CD4-positive, alpha-beta T cell treated with Interleukin-12 subunit alpha and Interleukin-12 subunit beta, for 1 hour (primary cell): ENCODE results near the gene PACS1.

Experiments used
- DNase-seq: peaks from one replicate; pipeline ENCODE4 v3.0.0-alpha.2; 2020

The PACS1 gene

DNA sequence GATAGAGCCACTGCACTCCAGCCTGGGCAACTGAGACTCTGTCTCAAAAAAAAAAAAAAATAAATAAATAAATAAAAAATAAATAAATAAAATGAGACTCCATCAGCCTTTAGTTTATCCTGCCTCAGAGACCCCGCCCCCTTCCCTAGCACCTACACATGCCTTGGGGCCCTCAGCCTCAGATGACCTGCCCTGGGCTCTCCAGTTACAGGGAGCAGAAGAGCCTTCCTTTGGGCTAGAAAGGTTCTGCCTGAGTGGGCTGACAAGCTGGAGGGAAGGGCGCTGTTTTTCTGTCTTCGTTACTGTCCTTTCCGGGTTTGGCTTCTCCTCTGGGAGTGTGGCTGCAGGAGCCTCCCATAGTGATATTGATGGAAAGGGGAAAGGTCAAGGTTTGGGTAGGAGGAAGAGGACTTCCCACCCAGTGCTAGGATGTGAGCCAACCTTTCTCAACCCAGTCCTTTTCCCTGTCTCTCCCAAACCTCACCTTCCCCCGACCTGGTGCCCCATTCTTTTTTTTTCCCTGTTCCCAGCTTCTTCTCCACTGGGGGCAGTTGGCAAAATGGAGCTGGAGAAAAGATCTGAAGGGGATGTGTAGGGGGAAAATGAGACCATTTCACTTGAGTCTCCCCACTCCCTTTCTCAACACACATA lies 19.4 kb upstream of the PACS1 start:
- no peak for DNase-seq

DNA sequence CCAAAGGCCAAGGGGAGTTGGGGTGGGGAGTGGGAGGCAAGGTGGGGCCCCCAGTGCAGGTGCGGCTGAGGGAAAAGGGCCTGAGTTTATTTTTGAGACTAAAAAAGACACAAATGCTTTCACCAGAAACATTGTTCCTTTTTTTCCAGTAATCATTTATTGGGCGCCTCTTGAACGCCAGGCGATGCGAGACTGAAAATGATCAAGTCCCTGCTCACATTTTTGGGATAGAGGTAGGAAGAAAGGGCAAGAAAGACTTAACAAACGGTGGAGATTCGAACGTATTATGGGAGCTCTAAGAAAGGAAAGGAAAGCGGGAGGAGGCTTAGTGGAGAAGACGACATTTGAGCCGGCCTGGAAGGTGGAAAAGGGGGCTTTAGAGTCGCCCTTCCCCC lies 18.7 kb upstream of the PACS1 start:
- no peak for DNase-seq

DNA sequence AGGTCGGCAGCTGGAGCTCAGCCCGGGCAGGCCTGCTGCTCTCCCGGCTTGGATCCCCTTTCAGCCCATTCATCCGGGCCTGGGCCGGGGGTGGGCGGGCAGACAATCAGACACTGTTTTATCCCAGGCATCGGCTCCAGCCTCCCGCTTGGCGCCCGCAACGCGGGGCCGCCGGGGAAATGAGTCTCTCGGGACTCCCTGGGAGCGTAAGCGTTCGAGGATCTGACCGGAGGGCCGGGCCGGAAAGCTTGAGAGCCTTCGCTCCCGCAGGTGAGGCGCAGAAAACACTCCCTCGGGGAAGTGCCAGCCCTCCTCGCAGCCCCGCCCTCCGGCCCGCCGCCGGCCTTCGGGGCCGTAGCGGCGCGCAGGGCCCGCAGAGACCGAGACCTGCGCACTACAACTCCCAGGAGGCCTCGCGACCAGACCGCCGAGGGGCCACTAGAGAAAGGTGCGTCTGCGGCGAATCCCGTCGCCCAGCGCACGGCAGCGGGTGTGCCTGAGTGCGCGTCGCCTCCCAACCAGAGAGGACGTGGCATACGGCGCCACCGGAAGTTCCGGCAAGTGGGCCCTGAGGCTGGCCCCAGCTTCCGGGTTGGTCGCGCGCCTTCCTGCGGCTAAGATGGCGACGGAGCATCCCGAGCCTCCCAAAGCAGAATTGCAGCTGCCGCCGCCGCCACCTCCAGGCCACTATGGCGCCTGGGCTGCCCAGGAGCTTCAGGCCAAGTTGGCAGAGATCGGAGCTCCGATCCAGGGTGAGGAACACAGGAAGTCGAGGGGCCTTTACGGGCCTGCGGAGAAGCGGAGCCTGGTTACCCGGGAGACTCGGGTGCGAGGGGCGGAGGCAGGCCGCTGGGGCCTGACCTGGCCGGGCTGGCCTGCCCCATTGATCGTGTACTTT lies 18.1 kb upstream of the PACS1 start, which contains the start of gene SF3B2:
SF3B2 (plus strand) TSS at position 599 of the 898 bp plus-strand sequence; CDS start at position 620, 21 bp downstream.
- peak; percentile 97 for DNase-seq

DNA sequence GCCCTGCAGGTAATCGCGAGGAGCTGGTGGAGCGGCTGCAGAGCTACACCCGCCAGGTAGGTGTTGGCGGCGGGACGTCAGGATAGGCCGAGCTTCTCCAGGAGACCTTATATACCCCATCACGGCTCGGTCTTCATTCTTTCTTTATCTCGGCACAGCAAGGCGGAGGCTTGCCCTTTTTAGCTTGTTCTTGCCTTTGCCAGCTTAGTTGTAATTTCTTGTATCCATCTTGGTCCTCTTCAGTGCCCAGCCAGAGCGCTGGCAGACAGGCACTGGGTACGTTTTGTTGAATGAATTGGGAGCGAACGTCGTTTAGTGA lies 17.4 kb upstream of the PACS1 start:
- DNase-seq, result no peak

DNA sequence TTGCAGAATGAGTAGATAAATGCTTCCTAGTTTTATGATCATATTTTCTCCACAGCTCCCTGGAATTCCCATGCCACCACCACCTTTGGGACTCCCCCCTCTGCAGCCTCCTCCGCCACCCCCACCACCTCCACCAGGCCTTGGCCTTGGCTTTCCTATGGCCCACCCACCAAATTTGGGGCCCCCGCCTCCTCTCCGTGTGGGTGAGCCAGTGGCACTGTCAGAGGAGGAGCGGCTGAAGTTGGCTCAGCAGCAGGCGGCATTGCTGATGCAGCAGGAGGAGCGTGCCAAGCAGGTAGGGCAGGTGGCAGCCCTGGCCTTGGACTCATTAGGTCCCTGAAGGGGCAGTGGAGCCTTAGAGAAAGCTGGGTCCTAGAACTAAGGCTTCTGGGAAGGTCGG lies 15.1 kb upstream of the PACS1 start:
- no peak for DNase-seq

DNA sequence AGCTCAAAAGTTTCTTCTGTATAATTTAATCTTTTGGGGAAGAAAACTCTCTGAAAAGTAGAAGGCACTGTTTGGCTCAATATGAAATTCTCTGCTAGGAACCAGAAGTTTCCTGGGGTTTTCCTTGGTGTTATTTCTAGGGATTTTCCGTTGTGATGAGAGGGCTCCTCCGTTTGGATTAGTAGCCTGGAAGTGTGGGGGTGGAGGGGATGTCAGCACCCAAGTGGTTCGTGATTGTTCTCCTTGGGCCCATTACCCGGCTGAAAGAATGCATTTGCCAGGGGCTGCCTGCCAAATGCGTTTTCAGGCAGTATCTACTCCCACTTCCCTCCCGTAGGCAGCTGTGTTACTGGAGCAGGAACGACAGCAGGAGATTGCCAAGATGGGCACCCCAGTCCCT lies 13.6 kb upstream of the PACS1 start:
- no peak for DNase-seq

DNA sequence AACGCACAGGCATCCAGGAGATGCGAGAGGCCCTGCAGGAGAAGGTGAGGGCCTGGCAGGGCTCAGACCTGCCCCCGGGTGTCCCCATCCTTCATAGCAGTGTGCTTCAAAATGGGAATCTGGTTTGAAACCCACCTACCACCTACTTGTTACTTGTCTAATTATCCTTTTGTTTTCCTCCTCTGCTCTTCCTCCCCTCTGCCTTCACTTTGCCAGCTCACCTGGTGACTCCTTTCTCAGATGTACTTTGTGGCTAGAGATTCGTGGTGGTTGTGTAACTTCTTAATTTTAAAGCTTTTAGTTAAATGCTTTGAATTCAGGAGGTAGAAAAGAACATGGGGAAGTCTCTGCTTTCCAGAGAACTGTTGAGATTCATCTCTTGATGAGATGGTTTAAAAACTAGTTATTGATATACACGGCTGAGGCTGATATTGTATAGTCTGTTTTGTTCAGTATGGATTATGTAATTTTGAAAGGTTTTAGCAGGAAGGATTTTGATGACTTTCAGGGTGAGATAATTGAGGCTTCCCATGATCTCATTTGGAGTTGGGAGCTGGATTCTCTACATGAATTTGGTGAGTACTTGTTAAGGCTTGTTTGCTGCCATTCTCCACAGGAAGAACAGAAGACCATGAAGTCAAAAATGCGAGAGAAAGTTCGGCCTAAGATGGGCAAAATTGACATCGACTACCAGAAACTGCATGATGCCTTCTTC lies 9.9 kb upstream of the PACS1 start:
- DNase-seq, result no peak

DNA sequence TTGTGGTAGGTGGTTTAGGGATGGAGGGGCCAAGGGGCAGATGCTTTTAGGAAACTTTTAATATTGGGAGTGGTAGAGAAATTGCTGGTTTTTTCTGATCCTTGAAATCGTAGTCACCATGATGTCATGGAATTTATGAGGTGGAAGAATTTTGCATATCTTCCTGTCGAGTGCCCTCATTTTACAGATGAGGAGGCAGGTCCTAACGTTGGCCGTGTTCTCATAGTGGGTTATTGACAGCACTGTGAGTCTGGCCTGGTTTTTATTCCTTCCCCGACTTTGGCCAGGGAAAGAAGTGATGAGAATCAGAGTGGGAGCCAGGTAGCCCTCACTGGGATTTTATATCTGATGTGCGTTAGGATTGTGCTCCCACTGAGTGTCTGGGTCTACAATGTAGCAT lies 8.8 kb upstream of the PACS1 start:
- no peak for DNase-seq

DNA sequence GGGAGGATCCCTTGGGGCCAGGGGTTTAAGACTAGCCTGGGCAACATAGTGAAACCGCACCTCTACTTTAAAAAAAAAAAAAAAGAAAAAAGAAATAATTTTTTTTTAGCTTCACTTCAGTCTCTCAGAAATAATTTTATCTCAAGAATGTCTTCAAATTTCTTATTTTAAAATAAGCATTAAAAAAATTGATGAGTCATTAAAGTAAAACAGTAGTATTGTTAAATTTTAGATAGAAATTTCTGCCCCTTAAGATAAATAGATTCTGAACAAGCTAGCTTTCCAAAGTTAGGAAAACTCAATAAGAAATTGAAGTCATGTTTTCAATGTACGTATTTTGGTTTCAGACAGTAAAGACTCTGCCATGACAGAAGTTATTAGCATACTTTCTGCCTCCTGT lies 7.7 kb upstream of the PACS1 start:
- DNase-seq, result no peak

DNA sequence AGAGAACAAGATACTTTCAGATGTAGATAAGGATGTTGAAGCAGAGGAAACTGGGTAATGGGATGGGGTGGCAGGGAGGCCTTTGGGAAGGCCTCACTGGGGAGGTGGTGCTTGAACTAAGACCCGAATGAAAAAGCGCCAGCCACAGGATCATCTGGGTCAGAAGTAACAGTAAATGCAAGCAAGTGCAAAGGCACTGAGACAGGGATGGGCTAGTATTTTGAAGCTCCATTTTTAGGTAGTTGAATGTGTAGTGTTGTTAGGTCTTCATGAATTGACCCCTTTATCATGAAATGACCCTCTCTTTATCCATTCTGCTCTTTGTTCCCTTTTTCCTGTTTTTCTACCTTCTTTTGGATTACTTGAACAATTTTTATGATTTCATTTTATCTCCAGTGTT lies 6.2 kb upstream of the PACS1 start:
- no peak for DNase-seq

DNA sequence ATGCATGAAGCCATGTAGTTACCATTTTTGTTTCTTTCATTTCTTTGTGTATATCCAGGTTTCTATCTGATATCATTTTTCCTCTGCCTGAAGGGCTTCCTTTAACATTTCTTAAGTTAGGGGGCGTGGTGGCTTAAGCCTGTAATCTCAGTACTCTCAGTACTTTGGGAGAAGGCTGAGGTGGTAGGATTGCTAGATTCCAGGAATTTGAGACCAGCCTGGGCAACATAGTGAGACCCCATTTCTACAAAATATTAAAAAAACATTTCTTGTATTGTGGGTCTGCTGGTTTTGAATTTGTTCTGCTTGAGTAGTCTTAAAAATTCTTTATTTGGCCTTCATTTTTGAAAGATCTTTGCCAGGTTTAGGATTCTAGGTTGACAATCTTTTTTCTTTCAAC lies 5.5 kb upstream of the PACS1 start:
- no peak for DNase-seq

DNA sequence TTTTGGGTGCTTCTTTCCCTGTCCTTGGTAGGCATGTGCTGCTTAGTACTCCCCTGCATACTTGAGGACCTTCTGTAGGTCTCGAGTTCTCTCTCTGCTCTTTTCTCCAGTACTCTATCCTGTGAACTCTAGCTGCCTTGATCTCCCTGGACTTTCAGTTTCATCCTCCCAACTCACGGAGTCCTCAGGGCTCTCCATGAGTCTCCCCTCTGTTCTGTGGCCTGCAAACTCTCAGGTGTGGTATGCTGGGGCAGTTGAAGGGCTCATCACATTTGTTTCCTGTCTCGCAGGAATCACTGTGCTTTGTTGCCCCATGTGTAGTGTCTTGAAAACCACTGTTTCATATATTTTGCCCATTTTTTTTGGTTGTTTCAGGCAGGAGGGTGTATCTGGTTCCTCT lies 3.3 kb upstream of the PACS1 start:
- no peak for DNase-seq

DNA sequence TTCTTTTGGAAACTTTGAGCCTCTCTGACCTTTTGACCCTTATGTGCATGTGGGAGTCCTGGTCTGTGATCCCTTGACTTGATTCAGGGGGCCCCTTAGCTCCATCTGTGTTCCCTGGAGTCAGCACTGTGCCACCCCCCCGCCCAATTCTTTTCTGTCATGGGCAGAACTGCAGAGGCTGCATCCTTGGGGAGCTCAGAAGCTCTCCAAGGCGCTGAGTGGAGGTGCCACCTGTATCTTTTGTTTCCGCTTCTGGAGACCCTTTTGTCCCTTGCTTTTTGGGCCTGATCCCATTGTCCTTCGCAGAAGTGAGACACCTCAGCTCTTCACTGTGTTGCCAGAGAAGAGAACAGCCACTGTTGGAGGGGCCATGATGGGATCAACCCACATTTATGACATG lies 2.4 kb upstream of the PACS1 start:
- DNase-seq, result no peak

DNA sequence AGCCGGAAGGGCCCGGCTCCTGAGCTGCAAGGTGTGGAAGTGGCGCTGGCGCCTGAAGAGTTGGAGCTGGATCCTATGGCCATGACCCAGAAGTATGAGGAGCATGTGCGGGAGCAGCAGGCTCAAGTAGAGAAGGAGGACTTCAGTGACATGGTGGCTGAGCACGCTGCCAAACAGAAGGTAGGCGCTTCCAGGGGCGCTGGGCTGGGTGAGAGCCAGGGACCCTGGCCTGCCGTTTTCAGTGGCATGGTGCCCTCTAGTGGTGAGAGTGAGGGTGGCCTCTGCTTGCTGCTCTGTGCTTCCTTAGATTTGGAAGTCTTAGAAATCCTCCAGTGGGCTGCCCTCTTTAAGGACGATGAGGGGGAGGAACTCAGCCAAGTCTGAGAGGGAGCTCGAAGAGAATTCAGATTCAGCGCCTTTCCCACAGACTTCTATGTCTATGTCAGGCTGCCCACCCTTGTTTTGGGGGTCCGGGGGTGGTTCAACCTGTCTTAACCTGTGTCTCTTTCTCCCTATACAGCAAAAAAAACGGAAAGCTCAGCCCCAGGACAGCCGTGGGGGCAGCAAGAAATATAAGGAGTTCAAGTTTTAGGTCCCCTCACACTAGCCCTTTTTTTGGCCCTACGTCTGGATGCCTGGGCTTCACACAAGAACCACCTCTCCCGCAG lies 1.8 kb upstream of the PACS1 start:
- peak; percentile 81 for DNase-seq

DNA sequence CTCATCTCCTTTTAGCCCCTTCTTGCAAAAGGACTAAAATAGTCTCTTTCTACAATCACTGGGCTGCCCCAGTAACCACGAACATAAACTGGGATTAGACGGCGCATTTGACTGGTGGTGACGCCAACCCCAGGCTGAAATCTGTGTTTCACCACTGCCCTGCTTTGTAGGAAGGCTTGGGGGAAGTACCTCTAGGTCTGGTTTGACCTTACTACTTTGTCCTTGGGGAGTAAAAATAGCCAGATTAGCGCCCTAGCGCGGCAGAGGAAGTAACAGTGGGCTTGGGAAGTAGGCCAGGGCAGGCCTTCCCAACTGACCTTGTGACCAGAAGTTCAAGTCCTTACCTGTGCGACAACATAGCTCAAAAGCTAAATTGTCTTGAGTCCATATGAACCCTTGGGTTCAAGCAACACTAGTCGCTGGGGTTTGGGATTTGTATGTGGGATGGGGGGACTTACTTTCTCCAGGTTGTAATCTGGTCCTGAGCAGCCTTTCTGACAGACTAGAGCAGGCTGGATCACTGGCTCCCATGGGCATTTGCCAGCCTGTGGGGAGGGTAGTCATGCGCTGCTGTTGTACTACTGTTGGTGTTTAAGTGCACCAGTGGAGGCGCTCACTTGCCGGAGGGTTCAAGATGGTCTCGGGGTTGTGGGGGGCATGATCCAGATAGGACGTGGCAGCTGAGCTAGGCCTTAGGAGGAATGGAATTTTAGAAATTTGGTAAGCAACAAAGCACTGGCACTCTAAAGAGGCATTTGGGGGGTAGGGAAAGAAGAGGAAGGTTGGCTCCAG lies 953 bp upstream of the PACS1 start:
- peak; percentile 42 for DNase-seq

DNA sequence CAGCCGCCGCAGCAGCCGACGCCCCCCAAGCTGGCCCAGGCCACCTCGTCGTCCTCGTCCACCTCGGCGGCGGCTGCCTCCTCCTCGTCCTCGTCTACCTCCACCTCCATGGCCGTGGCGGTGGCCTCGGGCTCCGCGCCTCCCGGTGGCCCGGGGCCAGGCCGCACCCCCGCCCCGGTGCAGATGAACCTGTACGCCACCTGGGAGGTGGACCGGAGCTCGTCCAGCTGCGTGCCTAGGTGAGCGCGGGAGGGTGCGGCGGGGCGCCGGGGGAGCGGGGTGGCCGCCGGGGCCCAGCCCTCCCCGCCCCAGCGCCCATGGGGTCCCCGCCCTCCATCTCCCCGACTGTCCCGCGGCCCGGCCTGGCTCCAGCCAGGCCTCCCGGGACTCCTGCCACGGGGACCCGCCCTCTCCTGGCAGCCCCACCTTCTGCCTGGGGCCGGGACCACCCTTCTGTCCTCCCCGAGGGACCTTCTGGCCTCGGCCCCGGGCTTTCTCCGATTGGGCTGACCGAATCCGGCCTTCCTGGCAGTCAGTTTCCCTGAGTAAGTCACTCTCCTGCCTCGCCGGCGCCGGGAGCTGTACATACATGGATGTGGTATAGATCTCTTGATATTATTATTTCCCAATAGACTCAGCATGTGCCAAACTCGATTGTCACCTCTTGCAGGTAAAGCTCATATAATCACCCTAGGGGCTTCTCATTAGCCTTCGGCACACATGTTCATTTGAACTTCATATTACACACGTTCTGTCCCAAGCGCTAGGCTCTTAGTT lies 720 bp downstream of the PACS1 start:
- no peak for DNase-seq

DNA sequence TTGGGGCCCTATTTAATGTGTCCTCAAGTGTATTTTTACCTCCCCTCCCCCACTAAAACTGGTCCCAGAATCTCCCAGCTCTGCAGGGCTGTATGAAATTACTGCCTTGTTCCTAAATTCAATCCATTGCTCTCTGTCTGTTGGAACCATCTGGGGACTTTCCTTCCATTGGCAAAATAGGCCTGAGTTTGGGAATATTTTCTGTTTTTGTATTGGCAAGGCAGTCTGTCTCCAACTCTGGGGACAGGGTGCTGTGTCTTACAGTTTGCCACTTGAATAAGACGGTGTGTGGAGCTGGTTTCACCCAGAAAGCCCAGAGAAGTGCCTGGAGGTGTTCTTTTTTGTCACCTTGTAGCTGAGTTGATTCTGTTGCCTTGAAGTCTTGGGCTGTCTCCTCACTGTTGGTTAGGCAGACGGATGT lies 1.3 kb downstream of the PACS1 start:
- peak; percentile 33 for DNase-seq

DNA sequence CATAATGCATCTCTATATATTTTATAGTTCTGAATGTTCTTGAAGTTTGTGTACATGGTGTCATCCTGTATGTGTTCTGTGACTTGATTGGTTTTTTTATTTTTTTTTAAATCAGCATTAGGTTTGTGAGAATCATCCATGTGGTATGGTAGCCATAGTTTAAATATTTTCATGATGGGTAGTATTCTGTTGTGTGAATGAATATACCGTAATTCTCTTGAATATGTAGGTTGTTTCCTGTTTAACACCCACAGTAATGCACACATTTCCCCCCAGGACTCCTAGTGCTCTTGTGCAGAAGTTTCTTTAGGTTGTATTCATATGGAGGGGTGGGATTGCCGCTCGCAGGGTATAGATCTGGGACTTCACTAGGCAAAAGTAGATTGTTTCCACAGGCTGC lies 2.0 kb downstream of the PACS1 start:
- DNase-seq, result no peak

DNA sequence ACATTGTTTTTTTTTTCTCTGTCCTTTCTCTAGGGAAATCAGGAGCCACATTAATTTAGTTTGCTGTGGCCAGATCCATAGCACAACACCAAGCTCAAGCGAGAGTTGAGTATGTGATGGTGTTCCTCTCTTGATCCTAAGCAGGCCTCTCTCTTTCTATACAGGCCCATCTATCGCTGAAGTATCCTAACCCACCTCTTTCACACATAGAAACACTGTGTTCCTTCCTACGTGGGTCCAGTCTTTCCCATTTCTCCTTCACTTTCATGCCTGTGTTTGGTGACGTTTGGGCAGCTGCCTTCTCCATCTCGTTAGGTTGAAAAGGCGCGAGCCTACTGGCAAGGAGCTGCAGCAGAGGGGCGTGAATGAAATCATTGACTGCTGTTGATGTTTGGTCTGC lies 2.4 kb downstream of the PACS1 start:
- DNase-seq, result no peak

DNA sequence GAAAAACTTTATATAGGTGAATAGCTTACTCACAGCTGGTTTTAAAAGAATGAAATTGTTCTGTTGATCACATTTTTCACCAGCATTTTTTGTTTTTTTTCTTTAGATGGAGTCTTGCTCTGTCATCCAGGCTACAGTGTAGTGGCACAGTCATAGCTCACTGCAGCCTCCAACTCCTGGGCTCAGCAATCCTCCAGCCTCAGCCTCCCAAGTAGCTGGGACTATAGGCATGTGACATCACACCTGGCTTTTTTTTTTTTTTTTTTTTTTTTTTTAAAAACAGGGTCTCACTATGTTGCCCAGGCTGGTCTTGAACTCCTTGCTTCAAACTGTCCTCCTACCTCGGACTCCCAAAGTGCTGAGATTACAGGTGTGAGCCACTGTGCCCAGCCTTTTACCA lies 3.6 kb downstream of the PACS1 start:
- no peak for DNase-seq

DNA sequence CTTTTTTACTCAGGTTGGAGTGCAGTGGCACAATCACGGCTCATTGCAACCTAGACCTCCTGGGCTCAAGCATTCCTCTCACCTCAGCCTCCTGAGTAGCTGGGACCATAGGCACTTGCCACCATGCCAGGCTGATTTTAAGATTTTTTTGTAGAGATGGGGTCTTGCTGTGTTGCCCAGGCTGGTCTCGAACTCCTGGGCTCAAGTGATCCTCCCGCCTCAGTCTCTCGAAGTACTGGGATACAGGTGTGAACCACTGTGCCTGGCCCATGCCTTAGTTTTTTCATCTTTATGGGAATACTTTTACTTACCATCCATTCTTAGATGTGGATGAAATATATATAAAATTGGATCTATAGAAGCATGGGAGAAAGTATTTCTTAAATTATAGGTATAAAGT lies 5.2 kb downstream of the PACS1 start:
- DNase-seq, result no peak

DNA sequence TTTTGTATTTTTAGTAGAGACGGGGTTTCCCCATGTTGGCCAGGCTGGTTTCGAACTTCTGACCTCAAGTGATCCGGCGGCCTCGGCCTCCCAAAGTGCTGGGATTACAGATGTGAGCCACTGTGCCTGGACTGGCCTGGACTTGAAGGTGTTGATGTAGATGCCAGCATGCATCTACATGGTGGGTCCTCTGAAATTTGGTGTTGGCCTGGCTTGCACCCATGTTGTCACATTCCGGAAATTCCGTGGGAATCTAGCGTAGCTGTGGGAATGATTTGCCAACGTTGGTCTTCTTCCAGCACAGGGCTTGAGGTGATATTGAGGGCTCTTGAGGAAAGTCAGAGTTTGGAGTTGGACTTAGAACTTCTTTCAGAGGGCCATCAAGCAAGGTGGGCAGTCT lies 6.5 kb downstream of the PACS1 start:
- no peak for DNase-seq
